DOHH2 (cell line): Measurements from ENCODE around the gene CIPC.

Source experiments
- CTCF ChIP-seq: fragments of 200-600 bp; sonication (generic); IDR thresholded peaks from one replicate; pipeline ENCODE4 v1.5.1; 2014; ENCODE audit warnings: antibody characterized with exemption, mild to moderate bottlenecking, low read depth, low read length; ENCODE audit not compliant: poor library complexity, severe bottlenecking
- EZH2phosphoT487 ChIP-seq: fragments of 200-600 bp; sonication (generic); IDR thresholded peaks from 2 replicates; pipeline ENCODE4 v1.6.1; 2017; ENCODE audit warnings: borderline replicate concordance, mild to moderate bottlenecking, antibody characterized with exemption, low read length, moderate library complexity, mixed read lengths

- no peak for TF ChIP-seq CTCF
- no peak for TF ChIP-seq EZH2phosphoT487
These were observed 39.9 kb upstream of the CIPC start for GRCh38 chr14:77058117-77058516.
